NOMO-1 (cell line): ENCODE results near the gene PEPD.

Experiments used
- DNase-seq, 2 experiments: peaks; one replicate each; lab custom pipeline; 2025; ENCODE audit not compliant: unreplicated experiment in 2 of 2; lab: John Stamatoyannopoulos, UW

The PEPD gene

DNA sequence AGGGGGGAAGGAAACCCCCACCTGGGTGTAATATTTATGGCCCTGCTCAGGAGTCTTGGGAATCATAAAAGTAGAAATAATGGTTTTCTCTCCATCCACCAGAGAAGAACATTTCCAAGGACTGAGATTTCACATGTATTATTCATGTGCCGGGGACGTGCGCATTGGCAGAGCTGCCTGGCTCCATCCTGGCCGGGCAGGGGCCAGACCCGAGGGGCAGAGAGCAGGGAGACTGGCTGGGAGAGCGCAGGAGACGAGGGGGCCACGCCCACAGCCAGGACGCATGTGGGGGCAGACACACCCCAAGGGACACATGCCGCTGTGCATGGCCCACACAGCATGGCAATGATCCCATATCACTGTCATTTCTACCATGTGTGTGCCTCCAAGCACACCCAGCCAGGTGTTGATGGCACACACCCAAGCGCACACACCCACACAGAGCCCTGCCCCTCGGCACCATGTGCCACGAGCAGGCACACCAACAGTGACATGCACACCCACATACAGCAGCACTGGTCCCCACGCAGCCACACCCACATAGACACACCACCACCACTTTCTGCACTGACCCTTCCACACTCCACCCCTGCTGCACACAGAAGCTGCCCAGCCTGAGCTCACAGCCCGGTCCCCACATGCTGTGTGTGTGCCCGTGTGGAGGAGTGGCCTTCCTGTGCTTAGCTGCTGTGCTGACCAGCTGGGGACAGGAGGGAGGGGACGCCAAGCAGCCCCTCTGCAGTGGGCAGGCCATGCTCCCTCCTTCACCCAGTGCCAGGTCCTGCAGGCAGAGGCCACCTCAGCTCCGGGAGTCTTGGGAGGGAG is 108.8 kb downstream of the PEPD start:
- DNase-seq, result no peak

DNA sequence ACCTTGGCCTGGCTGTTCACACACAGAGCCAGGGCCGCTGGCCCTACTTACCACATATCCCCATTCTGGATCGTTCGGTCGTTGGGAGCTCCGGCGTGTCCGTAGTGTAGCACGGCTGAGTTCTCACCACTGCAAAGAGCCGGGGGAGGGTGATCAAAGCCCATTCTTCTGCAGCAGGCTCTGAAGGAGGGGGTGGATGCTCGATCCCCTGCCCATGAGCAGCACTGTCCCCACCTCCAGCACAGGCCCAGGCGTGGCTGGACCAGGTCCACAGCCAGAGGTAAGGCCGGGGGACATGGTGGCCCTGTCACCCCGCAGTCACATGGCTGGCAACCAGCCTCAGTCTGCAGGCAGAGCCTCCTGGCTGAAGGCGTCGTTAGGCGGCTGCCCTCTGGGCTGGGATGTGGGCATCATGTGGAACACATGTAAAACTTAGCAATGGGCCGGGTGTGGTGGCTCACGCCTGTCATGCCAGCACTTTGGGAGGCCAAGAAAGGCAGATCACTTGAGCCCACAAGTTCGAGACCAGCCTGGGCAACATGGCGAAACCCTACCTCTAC is 109.9 kb downstream of the PEPD start:
- no peak for DNase-seq

DNA sequence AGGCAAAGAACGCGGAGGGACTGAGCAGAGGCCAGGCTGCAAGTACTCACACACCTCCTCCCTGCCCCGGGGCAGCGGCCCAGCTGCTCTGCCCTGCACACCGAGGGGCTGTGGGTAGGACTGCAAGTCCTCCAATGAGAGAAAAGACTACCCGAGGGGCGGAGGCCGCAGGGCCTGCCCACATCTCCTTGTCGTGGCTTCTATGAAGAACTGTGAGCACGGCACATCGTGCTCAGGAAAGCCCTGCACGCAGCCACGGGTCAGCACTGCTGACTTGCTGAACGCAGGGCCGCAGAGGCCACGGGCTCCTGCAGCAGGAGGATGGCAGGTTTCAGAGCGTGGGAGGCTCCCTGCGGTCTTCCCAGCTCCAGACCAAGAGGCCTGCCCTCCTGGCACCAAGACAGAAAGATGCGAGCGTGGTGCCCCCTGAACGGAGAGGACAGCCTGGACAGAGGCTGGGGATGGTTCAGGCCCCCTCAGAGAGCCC is 110.6 kb downstream of the PEPD start:
- DNase-seq, result no peak

DNA sequence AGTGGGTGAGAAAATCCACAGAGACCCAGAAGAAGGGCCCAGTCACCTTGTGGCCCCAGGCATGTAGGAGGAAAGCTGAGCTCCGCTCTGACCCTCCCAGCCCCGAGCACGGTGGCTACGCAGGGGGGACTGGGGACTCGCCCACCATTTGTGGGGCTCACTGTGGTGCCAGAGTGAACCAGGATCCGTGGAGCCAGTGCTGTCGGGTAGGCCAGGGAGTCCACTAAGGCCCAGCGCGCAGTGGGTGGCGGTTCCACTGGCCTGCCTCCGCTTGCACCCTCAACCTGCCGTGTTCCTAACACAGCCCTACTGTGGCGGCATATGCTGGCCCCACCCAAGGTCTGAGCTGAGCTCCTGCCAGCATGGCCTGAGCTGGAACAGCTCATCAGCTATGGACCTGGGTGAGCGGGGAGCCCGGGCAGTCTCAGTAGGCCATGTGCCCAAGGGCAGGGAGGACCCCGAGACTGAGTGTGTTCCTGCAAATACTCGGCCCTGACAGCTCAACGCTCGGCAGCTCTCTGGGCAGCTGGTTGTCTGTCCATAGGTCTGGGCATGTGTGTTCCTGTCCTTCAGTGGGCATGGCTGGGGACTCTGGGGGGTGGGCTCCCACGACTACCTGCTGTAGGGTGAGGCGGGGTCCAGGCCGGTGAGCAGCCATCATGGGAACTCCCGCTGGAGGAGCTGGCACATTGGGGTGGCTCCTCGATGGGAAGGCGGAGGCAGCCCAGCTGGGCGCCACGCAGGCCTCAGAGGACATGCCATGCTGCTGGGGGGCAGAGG is 111.5 kb downstream of the PEPD start:
- no peak for DNase-seq

DNA sequence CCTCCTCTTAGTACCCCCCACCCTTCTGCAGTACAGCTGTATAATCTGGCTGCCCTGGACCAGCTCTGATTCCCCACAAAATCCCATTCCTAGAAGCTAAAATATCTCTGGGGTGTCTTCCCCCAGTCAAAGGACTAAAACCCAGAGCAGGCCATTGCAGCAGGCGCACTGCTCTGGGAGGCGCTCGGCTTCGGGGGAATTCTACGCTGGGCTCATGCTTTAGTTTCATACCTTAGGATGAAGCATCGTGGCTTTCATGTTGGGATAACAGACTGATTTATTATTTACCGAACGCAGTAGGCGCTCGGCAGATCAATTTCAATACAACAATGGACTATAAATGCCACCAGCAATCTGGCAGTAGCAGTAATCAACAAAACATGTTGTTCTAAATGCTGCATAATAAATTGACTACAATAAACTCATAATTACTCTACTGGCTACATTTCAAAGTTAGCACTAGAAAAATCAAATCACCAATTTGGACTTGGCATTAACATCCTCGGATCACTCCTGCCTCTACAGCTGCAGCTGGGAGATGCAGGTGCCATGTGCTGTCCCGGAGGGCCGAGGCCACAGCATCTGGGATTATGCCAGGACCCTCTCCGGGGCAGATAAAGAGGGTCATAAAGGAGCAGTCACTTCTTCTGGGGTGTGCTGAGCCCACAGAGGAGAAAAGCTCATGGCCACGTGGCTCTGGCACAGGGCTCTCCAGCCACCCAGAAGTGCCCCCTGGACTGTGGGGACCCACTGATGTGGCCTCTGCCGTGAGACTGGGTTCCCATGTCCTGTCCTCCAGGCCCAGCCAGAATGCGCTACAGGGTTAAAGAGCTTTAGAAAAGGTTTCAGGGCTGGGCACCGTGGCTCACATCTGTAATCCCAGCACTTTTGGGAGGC is 112.8 kb downstream of the PEPD start:
- DNase-seq, result no peak

DNA sequence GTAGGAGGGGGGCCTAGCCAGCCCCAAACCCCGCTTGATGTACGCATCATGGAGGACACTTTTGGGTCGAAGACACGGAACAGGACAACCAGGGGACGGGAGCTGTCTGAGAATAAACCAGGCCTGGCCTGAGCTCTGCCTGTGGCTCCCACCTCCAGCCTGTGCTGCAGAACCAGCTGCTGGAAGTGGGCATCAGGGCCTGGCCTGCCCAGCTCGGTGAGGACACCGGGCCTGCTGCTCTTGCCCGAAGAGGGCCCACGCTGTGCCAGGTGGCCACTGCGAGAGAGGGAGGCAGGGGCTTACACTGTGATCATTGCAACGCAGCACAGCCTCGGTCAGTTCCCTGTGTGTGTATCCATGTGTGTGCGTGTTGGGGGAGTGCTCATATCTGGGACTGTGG is 113.5 kb downstream of the PEPD start:
- DNase-seq, result no peak

DNA sequence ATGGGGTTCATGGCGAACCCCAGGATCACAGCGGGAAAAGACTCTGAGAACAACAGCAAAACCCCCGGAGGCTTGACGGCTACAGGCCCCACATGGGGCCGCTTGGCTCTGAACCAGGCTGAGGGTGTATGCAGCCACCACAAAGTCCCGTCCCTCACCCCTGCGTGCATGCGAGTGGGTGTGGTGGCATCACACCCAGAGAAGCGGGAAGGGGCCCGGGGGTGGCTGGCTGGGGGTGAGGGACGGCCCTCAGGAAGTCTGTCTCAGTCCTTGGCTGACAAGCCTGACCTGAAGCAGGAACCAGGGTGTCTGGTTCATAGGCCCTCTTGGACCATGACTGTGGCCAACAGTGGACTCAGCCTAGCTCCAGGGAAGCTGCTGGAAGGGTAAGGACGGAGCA is 113.9 kb downstream of the PEPD start:
- DNase-seq, result peak; percentile 5 to 33

DNA sequence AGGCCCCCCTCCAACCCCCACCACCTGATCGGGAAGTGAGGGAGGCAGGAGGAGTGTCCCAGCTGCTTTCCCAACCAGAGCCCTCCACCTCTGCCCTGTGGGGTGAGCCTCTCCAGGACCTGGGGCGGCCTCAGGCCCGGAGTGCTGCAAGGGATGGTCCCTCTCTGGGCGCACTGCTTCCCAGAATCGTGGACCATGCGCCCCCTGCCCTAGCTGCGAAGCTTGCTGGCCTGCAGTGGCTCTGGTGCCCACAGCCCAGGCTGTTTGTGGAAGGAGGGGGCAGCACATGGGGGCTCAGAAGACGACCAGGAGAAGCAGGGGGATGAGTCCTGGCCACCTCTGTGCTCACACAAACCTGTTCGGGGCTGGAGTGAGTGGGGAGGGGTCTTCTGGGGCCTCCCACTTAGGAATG is 114.4 kb downstream of the PEPD start:
- no peak for DNase-seq

DNA sequence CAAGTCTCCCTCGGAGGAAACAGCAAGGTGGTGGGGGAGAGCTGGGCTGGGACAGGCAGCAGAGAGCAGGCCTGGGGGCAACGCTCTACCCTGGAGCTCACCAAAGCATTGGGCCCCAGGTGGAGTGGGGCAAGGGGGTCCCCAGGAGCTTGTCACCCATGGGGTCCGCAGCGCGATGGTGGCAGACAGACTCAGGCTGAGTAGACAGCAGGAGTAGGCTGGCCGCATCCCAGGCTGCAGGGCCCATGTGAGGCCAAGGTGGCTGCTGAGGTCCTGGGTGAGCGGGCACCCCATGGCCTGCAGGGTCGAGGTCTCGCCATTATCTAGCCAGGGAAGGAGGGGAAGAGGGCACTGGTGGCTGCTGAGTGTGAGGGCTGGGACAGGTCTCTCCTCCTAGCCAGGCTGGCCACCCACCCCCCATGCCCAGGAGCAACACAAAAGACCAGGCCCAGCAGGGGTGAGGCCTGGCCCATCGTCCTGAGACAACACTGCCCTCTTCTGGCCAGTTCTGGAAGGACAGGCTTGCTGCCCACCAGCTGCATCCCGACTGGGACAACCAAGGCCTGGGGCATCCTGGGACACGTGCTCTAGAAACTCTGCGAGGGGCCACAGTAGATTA is 115.0 kb downstream of the PEPD start:
- DNase-seq, result peak; percentile 46 to 61

DNA sequence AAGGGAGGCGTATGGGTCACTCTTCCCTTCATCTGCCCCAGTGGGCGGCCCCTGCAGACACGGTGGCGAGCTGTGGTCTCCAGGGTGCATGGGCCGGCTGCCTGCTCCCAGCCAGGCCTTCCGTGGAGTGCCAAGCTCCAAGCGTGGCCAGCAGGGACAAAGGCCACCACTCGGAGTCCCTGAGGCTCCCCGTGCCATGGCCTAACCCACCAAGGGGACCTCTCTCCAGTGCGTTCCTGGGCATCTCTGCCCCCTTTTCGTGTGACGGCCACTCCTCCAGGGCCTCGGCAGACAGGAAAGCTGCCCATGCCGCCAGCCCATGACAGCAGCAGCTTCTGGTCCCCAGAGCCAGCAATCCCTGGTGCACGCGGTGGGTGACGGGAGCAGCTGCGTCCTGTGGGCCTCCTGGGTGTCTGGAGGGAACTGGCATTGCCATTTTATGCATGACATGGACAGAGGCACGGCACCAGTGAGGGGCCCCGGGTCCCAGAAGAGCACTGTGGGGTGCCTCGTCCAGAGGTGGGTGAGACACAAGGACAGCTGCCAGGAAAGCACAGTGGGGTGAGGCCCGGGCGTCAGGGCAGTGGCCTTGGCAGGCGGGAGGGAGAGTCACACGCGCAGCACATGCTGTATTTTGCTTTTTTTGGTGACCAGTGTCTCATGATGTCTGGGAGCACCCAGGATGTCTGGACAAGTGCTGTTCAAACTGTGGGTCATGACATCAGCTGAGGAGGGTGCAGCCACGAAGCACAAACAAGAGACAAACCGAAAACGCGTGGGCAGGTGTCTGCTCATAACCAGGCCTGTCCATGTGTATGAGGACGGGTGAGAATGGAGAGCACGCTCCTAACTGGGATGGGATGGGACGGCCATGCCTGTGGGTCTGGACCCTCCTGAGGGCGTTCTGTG is 115.8 kb downstream of the PEPD start:
- no peak for DNase-seq

DNA sequence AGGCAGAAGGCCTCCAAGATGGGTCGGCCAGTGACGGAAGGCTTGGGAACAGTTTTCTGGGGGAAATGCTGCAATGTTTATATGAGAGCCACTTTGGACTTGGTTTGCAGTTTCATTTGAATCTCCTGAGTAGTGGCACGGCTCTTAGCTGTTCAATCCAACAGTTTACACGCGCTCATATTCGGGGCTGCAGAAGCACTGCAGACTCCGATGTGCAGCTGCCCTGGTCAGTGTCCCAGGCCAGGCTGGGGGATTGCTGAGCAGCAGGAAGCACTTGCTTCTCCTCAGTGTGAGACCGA is 116.4 kb downstream of the PEPD start:
- no peak for DNase-seq

DNA sequence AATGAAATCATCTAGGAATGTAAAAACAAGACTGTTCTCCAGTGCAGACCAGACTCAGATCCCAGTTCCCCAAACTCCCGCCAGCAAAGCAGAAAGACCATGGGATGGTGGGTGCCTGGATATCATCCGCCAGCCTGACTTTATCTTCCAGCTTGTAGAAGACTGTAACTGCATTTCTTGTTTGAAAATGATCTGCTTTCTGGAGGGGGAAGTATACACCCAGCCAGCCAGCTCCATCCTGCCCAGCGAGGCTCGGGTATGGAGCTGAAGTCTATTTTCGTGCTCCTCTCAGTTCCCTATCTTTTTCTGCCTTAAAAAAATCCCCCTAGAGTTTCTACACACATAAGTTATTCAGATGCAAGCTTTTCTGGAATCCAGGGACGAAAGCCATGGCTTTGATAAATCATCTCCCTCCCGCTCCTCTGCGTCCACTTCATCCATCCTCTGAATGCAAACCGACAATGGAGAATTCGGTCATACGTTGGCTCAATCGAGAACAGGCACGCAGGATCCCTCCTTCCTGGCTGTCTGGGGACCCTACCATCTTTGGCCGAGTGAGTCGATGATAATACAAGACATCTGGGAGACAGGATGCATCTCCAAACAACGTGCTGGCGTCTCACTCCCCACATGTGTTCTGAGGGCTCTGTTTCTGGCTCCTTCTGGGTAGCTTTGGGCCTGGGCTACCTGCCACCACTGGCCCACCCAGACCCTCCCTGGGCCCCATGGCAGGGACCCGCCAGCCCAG is 116.9 kb downstream of the PEPD start:
- DNase-seq, result peak; percentile 33 to 64

DNA sequence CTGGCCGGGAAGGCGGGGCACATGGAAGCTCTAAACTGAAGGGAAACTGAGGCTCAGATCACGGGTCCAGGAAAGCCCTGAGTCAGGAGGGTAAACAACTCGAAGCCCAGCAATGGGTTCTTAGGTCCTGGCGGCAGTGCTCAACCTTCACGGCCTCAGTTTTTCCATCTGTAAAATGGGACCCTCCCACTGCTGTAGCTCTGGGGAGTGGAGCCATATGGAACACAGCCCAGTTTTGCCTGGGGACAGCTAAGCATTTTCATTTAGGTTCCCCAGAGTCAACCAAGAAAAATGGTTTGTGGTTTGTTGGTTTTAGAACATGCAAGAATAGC is 117.7 kb downstream of the PEPD start:
- no peak for DNase-seq

DNA sequence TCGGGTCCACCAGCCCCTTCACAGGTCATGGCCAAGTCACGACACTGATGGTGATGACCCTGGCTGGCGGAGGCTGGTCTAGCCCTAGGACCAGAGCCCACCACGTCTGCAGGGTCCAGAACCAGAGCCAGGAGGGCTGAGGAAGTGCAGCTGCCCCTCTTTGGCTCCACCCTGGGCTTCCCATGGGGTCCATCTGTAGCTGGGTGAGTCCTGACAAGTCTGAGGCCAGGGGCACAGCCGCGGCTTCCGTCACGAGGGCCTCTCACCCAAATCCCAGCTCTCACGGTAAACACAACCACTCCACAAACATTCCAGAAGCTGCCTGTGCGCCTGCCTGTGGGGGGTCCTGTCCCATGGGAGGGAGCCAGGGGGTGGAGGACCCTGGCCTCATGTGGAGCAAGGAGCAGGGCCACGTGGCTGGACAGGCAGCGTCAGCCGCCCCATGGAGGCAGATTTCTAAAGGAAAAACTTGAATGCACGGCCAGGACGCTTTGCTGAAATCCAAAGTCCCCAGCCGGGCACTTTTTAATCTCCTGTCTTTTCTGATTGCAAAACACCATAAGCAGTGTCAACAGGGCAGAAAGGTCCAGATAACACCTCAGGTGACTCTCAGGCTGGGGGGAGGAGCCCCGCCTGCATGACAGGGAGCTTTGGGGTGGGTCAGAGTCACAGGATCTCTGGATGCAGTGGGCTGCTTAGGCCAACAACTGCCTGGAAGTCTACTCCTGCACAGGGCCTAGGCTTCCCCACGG is 118.2 kb downstream of the PEPD start:
- no peak for DNase-seq

DNA sequence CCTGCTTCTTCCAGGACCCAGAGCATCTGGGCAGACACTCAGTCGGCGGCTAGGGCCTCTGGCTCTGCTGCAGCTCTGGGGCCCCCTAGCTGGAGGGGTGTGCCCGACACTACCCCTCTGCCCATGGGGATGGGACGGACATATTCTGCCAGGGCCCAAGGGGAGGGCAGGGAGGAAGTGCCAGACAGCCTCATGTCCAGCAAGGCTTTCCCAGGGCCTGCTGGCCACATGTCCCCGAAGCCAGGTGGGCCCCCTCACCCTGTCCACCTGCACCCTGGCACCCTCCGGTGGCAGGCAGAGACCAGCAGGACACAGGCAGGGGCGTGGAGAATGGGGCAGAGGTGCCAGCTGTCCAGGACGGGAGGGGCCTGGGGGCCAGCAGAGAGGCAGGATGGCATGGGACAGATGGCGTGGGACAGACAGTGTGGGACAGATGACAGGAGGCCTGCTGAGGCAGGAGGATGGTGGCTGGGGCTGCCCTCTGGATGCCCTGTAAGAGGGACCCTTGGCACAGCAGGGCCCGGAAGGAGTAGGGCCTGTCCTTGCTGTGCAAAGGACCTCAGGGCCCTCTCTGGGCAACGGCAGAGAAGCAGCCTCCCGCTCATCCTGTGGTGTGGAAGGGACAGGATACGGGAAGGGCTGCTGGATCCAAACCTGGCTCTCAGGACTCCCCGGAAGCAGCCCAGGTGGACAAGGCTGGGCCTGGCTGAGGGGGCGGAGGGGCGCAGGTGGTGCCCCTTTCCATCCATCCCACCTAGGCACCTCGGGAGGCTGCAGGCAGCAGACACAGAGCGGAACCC is 119.0 kb downstream of the PEPD start:
- DNase-seq, result peak in 1 of 2 experiments; percentile 24

DNA sequence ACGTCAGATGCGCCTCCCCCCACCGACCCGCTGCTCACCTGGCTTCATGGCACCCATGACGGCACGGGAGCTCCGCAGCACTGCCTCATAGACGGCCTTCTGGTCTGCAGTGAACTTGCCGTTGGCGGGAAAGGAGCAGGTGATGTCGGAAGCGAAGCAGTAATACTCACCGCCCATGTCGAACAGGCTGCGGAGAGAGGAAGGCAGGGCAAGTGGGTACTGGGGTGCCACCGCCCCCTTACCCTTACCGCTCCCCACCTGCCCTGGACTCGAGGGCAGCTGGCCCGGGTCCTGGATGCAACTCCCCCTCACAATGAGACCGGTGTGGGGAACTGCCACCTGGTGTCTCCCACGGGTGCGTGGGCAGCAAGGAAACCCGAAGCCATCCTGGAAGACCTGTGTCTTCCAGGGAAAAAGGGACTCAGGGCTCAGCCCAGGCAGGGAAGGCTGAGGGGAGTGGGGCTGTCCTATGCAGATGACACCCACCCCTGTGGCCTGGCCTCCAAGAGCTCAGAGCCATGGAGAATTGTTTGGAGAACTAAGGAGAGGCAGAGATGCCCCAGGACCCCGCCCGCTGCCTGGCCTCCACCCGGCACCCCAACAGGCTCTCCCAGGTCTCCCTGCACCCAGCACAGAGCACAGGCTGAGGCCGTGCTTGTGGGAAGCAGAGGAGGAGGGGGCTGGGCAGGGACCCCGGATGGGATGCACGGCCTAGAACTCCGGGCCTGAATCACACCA is 119.7 kb downstream of the PEPD start:
- DNase-seq, result no peak
